GM18499 (cell line): ENCODE measurements around the gene GRIK4.

ENCODE experiments used
- ATAC-seq: cut with Tn5 transposase; IDR thresholded peaks from one replicate; pipeline ENCODE4 v1.9.1; 2021; ENCODE audit warnings: moderate number of reproducible peaks; ENCODE audit not compliant: insufficient read depth, unreplicated experiment

The GRIK4 gene

GRCh38 chr11:120546312-120547205 is 35.0 kb downstream of the GRIK4 start:
- ATAC-seq, result no peak

DNA sequence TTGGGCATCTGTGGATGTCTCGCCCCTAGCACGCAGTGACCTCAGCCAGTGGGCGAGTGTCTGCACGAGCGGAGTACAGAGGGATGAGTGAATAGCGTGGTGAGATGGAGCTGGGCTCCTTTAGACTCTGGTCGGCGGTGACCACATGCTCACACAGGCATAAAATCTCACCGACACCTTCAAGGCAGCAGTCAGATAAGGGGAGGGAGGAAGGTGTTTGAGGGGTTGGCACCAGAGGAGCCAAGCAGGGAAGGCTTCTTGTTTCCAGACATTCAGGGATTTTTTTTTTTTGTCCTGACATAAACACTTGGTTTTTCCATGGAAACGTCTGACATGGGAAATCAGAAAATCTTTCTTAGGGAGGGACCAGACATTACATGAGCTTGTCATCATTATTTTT is 35.8 kb downstream of the GRIK4 start:
- ATAC-seq, result no peak

- ATAC-seq, result no peak
These were observed 36.5 kb downstream of the GRIK4 start for GRCh38 chr11:120547811-120548681.

GRCh38 chr11:120548682-120549209 is 37.2 kb downstream of the GRIK4 start:
- ATAC-seq, result no peak

DNA sequence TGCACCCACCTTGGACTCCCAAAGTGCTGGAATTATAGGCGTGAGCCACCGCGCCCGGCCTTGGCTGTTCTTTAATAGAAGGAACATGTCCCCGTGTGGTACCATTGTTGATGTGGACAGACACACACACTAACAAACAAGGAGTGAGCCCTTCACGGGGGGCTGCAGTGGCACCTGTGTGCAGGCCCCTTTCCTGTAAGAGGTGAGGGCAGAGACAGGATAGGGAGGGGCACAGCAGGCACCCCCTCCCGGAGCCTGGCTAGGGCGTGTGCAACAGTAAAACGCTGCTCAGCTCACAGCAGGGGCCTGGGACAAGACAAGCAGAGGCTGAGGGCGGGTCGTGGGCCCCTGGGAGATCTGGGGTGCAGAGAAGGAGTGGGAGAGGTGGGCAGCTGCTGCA is 37.8 kb downstream of the GRIK4 start:
- ATAC-seq, result no peak

DNA sequence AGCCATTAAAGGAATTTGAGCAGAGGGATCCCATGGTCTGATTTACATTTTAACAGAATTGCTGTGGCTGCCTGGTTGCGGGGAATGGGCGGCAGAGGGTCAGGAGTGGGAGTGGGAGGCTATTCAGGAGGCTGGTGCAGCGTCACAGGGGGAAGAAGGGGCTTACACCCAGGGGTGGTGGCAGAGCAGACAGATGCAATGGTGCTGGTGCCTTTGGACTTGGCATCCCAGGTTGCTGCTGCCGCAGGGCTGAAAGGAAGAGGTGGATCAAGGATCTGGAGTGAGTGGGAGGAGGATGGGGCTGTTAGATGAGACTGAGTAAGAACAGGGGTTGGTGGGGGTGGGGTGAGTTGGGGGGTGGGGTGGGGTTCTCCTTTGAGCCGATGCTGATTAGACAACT is 38.5 kb downstream of the GRIK4 start:
- no peak for ATAC-seq

- ATAC-seq, result no peak
These were observed 39.6 kb downstream of the GRIK4 start for GRCh38 chr11:120551191-120551590.

DNA sequence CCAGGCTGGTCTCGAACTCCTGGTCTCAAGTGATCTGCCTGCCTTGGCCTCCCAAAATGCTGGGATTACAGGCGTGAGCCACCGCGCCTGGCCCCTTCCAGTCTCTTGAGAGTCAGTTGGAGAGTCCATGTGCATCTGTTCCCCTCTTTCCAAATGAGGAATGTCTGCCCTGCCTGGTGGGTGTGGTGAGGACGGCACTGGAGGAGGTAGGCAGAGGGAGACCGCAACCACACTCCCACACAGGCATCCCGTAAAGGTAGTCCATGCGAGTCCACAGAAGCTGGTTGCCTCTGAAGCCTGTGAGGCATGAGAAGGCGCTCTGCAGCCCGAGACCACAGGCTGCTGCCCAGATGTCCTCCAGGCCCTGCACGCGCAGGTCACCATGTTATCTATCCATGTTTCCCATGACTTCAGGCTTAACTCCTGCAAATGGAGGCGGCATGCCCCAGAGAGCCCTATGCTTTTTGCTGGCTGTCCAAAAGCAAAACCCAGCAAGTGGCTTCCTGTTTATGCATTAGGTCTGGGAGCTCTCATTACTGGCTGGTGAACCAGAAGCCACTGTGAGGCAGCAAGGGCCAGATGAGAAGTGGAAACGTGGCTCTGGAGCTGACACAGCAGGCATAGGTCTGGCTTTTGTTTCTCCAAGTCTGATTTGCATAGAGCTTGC is 43.4 kb downstream of the GRIK4 start:
- ATAC-seq, result no peak

GRCh38 chr11:120555433-120555773 is 43.9 kb downstream of the GRIK4 start:
- ATAC-seq, result no peak

GRCh38 chr11:120556797-120557196 is 45.2 kb downstream of the GRIK4 start:
- no peak for ATAC-seq

GRCh38 chr11:120558744-120559431 is 47.3 kb downstream of the GRIK4 start:
- ATAC-seq, result no peak

DNA sequence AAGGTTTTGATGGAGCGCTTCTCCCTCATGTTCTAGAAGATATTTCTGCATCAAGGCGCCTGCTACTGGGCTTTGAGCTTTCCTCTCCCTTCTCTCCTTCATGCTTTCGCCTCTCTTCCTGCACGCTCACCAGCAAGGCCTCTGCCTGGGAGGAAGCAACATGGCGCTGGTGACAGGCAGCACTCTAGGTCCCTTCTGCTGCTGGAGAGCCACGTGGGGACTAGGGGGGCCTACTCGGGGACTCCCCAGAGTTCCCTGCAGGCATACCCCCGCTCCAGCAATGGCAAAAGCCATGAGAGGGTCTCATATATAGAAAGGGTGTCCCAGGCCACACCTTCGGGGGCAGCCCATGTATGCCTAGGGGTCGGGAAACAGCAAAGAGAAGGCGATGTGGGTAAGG is 49.7 kb downstream of the GRIK4 start:
- ATAC-seq, result no peak

- no peak for ATAC-seq
These were observed 51.4 kb downstream of the GRIK4 start for GRCh38 chr11:120562806-120563425.

DNA sequence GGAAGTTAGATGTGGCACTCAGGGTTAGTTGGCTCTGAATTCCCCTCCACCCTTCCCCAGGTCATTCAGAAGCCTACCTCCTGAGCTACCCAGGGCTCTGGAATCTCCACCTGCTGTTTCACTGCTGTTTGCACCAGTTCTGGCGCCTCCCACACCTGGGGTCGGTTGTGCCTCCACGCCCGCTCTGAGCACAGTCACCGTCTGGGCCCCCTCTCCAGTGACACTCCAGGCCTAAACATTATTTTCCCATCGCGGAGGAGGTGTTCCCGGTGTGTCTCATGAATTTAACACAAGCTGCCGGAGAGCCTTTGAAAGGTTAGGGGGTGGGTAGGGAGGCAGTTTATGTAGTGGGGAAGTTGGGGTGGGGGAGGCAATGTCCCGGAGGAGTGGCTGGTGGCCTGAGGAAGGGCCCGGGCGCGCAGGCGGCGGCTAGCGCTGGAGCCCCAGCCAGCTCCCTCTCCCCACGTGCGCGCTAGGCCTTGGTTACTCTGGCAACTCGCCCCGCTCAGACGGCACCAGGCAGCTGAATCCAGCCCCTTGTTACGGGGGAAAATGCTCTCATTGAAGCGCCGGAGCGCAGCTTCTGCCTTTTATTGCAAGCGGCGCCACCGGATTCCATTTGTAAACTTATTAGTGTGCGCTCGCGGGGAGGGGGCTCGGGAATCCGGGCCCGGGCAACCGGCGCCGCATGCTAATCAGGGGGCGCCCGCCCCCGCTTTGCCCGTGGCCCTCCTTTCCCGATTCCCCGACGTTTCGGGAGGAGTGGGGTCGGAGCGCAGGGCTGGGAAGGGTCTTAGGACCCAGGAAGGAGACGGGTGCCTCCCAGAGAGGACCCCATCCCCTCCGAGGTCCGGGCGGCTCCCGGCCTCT is 52.4 kb downstream of the GRIK4 start:
- no peak for ATAC-seq

DNA sequence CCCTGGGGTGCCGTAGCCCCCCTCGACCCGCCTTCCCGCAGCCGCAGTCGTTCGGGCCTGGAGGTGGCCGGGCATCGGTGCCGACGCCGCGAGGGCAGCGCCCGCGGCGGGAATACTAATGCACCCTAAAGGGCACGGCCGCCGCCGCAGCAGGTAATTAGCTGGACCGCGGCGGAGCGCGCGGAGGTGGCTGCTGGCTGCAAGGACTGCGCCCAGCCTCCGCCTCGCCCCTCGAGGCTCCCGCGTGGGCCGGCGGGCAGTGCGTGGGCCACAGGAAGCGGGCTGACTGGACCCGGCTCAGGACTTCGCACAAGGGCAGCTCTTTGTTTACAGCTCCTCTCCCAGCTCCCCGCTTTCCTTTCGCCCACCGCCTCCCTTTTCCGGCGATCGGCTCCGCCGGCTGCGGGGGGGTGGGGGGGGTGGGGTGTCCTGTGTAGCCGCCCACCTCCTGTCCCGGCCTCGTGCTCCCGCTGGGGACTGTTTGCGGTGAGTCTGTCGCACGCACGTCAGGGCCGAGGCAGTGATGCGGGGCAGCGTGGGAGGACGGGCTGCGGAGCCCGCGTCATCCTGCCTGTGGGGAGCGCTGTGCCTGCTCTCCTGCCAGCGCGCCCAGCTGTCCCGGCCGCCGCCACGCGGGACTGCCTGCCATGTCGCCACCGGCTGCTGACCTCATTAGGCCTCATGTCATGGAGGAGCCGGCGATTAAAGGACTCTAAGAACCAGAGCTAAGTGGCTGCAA is 53.2 kb downstream of the GRIK4 start:
- no peak for ATAC-seq

- no peak for ATAC-seq
These were observed 54.1 kb downstream of the GRIK4 start for GRCh38 chr11:120565466-120566155.

GRCh38 chr11:120566176-120566575 is 54.6 kb downstream of the GRIK4 start:
- ATAC-seq, result no peak
